GM12873 (cell line): ENCODE data around the gene PALS1.

Experiments used
- TF ChIP-seq, protein P1 (sequence below): IDR thresholded peaks from 2 replicates; pipeline ENCODE4 v1.5.1; 2012; ENCODE audit warnings: low read depth, mild to moderate bottlenecking, moderate library complexity, low read length, control low read depth; ENCODE audit not compliant: insufficient read depth; ENCODE audit errors: missing control alignments

Gene PALS1

DNA sequence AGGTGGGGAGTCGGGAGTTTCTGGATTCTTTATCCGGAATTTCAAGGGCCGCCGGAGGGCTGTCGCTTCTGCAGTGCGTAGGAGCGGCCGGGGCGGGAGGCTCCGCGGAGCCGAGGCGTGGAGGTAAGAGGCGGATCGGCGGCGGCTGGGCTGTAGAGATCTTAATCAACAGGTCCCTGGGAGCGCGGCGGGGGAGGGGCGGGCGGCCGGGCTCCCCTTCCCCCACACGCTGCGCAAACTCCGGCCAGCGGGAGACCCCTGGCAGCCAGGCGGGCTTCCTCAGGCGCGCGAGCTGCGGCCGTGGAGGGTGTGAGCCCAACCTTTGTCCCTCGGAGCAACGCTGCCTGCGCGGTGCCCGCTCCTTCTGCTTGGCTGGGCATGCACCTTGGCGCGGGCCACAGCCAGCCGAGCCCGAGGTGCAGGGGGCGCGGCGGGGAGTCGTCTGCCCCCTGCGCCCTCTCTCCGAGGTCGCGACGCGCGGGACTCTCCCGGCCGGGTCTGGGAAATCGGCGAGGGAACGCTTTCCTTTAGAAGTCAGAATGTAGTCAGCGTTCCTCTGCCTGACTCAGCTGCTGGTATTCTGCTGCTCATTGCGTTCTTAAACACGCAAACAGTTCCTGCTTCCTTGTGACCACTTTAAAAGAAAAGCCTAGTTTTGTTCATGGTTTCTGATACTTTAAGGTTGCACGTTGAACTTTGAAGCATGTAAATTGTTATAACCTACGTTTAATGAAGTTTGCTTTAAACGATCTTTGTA, at the start of gene PALS1:
PALS1 (plus strand) TSS at position 25 of the 757 bp plus-strand sequence. CDS start 37,736 bp downstream, outside the sequence.
- TF ChIP-seq, protein P1, sequence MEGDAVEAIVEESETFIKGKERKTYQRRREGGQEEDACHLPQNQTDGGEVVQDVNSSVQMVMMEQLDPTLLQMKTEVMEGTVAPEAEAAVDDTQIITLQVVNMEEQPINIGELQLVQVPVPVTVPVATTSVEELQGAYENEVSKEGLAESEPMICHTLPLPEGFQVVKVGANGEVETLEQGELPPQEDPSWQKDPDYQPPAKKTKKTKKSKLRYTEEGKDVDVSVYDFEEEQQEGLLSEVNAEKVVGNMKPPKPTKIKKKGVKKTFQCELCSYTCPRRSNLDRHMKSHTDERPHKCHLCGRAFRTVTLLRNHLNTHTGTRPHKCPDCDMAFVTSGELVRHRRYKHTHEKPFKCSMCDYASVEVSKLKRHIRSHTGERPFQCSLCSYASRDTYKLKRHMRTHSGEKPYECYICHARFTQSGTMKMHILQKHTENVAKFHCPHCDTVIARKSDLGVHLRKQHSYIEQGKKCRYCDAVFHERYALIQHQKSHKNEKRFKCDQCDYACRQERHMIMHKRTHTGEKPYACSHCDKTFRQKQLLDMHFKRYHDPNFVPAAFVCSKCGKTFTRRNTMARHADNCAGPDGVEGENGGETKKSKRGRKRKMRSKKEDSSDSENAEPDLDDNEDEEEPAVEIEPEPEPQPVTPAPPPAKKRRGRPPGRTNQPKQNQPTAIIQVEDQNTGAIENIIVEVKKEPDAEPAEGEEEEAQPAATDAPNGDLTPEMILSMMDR, result no peak

GRCh38 chr14:67191768-67192290, 49.4 kb upstream of the PALS1 start:
- TF ChIP-seq, protein P1, result no peak

DNA sequence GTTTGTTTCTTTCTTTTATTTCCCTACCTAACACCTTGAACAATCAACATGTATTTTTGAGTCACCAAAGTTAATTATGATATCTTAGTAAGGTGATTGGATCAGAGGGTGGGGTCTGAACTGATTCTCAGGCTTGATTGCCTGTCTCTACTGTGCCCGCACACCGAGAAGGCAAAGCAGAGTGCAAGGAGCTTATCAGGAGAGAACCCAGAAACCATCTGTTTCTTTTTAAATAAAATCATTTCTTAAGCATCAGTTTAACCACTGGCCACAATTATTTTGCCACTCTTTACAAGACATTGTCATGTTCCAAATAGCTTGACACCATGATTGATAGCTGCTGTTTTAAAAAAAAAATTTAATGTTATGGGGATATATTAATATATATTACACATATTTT, 48.9 kb upstream of the PALS1 start:
- TF ChIP-seq, protein P1, result no peak

DNA sequence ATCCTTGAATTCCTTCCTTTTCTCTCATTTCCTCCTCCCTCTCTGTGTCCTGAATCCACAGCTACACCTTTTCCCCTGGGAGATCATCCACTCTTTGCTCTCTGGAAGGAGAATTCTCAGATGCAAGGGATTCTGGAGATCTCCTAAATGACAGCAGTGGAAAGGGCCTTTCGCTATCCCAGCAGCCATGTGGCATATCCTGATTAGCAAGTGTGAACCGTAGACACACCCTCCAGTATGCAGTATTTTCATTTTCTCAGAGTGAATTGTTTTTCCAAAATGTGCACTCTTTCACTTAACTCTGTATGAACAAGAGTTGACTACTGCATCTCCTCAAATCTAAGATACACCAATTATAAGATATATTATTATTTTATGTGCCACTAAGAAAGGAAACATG, 46.0 kb upstream of the PALS1 start:
- TF ChIP-seq, protein P1, result no peak

DNA sequence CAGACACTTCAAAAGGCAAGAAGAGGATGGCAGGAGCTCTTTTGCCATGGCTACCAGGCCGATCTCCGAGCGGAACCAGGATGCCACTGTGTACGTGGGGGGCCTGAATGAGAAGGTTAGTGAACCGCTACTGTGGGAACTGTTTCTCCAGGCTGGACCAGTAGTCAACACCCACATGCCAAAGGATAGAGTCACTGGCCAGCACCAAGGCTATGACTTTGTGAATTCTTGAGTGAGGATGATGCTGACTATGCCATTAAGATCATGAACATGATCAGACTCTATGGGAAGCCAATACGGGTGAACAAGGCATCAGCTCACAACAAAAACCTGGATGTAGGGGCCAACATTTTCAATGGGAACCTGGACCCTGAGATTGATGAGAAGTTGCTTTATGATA, 42.2 kb upstream of the PALS1 start:
- TF ChIP-seq, protein P1, result no peak

DNA sequence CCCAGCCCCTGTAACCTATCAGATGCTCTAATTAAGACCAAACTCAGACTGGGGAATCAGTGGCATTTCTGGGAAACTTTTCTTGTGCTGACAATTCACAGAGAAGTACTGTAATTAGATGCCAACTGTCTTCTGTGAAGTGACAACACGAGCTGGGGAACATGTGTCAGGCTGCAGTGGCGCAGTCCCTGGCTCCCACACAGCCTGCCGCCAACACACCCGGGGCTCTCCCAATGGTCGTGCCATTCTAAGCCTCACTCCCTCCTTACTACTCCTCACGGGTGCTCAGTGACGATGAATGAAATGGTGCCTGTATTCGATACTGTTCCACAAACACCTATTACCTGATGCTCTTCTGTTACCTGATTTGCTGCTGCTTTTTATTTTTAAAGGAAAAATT, 33.4 kb upstream of the PALS1 start:
- TF ChIP-seq, protein P1, result no peak

GRCh38 chr14:67218126-67218525, 23.1 kb upstream of the PALS1 start:
- TF ChIP-seq, protein P1, result no peak
